ENCODE results near the gene CREB3L4. TPM values are rescaled to one million over a fixed set of nuclear protein-coding genes. Genes with fewer than 3 reads are reported as not detected.

Gene CREB3L4
- total RNA-seq, 4 donors from 2014 or later: 1.8 to 16.1 (median 13.0) TPM

GRCh38 chr1:153922076-153922971 lies 45.4 kb upstream of the CREB3L4 start:
- DNase-seq: peak; percentile 43 to 53
- intact Hi-C loops (cut with DNase I; ENCODE audit: low total_unique reads): no loop called here
- Histone ChIP-seq H3K36me3 (no peaks in the 10 kb centered on the region), H3K27ac (peak overlapping the region; percentile 88 to 97), H3K4me1 (peaks cover 4 to 13% of the 10 kb centered on the region in 2 donors), H3K27me3 (no peaks in the 10 kb centered on the region), H3K9me3 (no peaks in the 10 kb centered on the region), H3K4me3 (peak overlapping the region; percentile 67 to 95)
- TF ChIP-seq, protein P1, sequence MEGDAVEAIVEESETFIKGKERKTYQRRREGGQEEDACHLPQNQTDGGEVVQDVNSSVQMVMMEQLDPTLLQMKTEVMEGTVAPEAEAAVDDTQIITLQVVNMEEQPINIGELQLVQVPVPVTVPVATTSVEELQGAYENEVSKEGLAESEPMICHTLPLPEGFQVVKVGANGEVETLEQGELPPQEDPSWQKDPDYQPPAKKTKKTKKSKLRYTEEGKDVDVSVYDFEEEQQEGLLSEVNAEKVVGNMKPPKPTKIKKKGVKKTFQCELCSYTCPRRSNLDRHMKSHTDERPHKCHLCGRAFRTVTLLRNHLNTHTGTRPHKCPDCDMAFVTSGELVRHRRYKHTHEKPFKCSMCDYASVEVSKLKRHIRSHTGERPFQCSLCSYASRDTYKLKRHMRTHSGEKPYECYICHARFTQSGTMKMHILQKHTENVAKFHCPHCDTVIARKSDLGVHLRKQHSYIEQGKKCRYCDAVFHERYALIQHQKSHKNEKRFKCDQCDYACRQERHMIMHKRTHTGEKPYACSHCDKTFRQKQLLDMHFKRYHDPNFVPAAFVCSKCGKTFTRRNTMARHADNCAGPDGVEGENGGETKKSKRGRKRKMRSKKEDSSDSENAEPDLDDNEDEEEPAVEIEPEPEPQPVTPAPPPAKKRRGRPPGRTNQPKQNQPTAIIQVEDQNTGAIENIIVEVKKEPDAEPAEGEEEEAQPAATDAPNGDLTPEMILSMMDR (IDR thresholded peaks at IDR 0.05): peak in 1 of 4 experiments; percentile 17
- TF ChIP-seq POLR2A (IDR thresholded peaks at IDR 0.05): peak in 1 of 2 donors; percentile 58

DNA sequence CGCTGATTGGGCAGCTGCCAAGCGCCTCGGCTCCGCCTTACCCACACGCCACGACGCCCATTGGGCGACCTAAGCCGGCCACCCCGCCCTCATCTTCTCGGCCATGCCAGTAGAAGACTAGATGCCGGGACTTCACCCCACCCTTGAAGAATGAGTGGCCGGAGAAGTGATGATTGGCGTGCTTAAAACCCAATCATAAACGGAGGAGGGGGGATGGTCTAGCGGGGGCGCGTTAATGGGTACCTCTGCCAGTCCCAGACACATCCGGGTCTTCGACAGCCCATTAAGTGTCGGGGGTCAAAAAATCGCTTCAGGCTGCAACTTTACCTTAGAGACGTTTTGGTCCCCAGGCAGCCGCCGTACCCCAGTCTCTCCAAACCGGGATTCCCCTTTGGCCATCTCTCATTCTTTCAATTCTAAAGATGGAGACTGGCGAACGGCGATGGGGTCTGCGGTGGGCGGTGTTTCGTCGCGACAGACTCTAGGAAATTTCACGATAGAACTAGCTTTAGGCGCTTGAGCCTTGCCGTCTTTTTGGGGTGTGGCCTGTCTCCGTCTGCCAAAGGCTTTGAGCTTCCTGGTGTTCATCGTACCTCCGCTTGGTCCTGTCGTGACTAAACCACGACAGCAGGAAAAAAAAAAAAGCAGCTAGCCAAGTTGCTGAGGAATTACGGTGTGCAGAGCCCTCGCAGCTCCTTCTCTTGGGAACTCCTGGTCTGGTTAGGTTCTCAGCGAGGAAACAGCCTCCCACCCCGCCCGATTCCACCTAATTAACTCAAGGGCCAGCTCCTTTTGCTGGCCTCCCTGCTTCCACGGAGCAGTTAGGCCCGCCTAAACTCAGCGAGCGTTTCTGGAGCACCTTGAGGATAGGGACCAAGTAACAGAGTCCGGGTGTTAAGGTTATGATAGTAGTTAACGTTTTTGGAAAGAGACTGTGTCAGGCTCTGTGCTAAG lies 44.5 kb upstream of the CREB3L4 start, which contains the start of gene GATAD2B:
GATAD2B (minus strand) TSS at position 1 of the 954 bp plus-strand sequence. CDS start 94,625 bp downstream, outside the sequence.
- DNase-seq: peak; percentile 98 to 100
- Histone ChIP-seq H3K27ac (peak within 1 kb of the TSS; percentile 88 to 97), H3K4me1 (peaks cover 1 to 13% of the 10 kb centered on the region in 2 donors), H3K27me3 (no peaks in the 10 kb centered on the region), H3K9me3 (no peaks in the 10 kb centered on the region), H3K4me3 (peak within 1 kb of the TSS; percentile 67 to 95), H3K36me3 (no peaks in the 10 kb centered on the region)
- intact Hi-C loops (cut with DNase I; ENCODE audit: low total_unique reads): no loop called here
- TF ChIP-seq, protein P1 (IDR thresholded peaks at IDR 0.05): no peak
- TF ChIP-seq POLR2A (IDR thresholded peaks at IDR 0.05): no peak

DNA sequence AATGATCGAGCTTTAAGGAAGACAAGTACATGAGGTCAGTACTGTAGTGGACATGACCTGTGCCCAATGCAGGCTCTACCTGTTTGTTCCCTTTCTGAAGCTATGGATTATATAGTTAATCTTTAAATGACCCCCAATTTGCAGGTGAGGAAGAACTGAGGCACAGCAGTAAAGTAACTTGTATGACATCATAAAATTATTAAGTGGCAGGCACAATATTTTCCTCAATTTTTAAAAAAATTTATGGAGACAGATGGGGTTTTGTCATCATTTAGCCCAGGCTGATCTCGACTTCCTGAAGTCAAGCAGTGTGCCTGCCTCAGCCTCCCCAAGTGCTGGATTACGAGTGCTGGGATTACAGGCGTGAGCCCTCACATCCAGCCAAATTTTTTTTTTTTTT lies 41.3 kb upstream of the CREB3L4 start:
- no peak overlapping the region for H3K27ac ChIP-seq
- H3K27me3 ChIP-seq: no peaks in the 10 kb centered on the region
- H3K9me3 ChIP-seq: no peaks in the 10 kb centered on the region
- TF ChIP-seq POLR2A (IDR thresholded peaks at IDR 0.05): no peak
- TF ChIP-seq, protein P1 (IDR thresholded peaks at IDR 0.05): no peak
- no peak for DNase-seq
- no peaks in the 10 kb centered on the region for H3K36me3 ChIP-seq
- no peaks in the 10 kb centered on the region for H3K4me1 ChIP-seq
- intact Hi-C loops (cut with DNase I; ENCODE audit: low total_unique reads): no loop called here
- H3K4me3 ChIP-seq: no peak overlapping the region

DNA sequence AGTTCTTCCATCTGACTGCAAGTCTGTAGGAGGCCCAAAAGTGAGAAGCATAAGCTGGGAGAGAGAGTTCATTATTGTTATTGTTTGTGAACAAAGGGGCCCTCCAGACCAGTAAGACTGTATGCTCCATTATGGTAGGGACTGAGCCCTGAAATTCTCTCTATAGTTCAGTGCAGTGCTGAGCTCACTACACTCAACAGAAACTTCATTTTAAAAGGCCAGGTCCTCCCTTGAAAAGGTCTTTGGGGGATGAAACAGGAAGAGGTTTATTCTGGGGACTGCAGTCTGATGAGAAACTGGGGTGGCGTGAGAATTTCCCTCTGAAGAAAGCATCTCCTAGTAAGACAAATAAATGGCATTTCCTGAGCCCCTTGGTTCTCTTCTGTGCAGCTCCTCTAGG lies 39.5 kb upstream of the CREB3L4 start:
- H3K4me3 ChIP-seq: no peak overlapping the region
- no peaks in the 10 kb centered on the region for H3K36me3 ChIP-seq
- TF ChIP-seq POLR2A (IDR thresholded peaks at IDR 0.05): no peak
- TF ChIP-seq, protein P1 (IDR thresholded peaks at IDR 0.05): no peak
- intact Hi-C loops (cut with DNase I; ENCODE audit: low total_unique reads): no loop called here
- no peaks in the 10 kb centered on the region for H3K9me3 ChIP-seq
- no peak overlapping the region for H3K27ac ChIP-seq
- H3K27me3 ChIP-seq: no peaks in the 10 kb centered on the region
- no peak for DNase-seq
- no peaks in the 10 kb centered on the region for H3K4me1 ChIP-seq
